Immature natural killer cell (primary cell): ENCODE results near the gene ACP1. TPM values are rescaled to one million over a fixed set of nuclear protein-coding genes. Genes with fewer than 3 reads are reported as not detected.

Experiments
- DNase-seq, 3 donors: peaks; one replicate each; pipeline ENCODE4 v3.0.0; 2022; ENCODE audit warnings: mixed read lengths in 1 of 3
- H3K27ac Mint-ChIP-seq, 6 donors: one replicate each; pipeline ENCODE4 v1.8.0; 2020; ENCODE audit warnings: mixed read lengths in 6 of 6, mild to moderate bottlenecking in 5 of 6, inconsistent platforms in 4 of 6, moderate library complexity in 3 of 6
- H3K27me3 Mint-ChIP-seq, 3 donors: one replicate each; pipeline ENCODE4 v1.8.0; 2020 to 2021; ENCODE audit warnings: low read depth in 3 of 3, mild to moderate bottlenecking in 3 of 3, mixed read lengths in 3 of 3, moderate library complexity in 3 of 3, inconsistent platforms in 1 of 3
- H3K36me3 Mint-ChIP-seq, 3 donors: one replicate each; pipeline ENCODE4 v1.8.0; 2020; ENCODE audit warnings: mixed read lengths in 3 of 3, inconsistent platforms in 2 of 3, mild to moderate bottlenecking in 2 of 3
- H3K4me1 Mint-ChIP-seq, 2 donors: one replicate each; pipeline ENCODE4 v1.8.0; 2020; ENCODE audit warnings: inconsistent platforms in 2 of 2, mild to moderate bottlenecking in 2 of 2, mixed read lengths in 2 of 2, moderate library complexity in 1 of 2
- H3K4me3 Mint-ChIP-seq, 5 donors: one replicate each; pipeline ENCODE4 v1.8.0; 2020; ENCODE audit warnings: mild to moderate bottlenecking in 5 of 5, mixed read lengths in 5 of 5, inconsistent platforms in 3 of 5, moderate library complexity in 3 of 5
- H3K9me3 Mint-ChIP-seq, 6 donors: one replicate each; pipeline ENCODE4 v1.8.0; 2020; ENCODE audit warnings: mild to moderate bottlenecking in 6 of 6, mixed read lengths in 6 of 6, inconsistent platforms in 4 of 6, moderate library complexity in 3 of 6
- polyA plus RNA-seq, 3 donors: library from polyadenylated mRNA; unstranded; fragments of 300-500 nt; fragmentation: Illumina TruSeq; gene quantifications; one replicate each; pipeline ENCODE4 v1.2.3, GENCODE V29; 2021

The ACP1 gene
- polyA plus RNA-seq, 3 donors from 2014 or later = 191 to 339 (median 197) TPM

DNA sequence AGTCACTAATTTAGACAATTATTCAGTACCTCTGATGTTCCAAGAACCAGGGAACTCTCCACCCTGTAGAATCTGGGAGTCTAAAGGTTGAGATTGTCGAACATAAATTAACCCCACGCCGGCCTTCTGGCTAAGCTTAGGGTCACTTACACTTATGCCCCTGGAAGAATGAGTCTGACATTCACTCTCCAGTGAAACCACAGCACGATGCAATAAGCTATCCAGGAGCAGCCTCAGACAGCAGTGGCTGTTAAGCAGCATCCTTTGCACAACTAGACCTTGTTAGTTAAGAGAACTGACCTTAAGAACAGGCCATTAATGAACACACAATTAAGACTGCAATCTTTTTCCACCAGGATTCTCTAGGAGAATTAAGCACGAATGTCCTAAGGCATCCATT is 25.9 kb upstream of the ACP1 start:
- peaks cover 0 to 4% (median 0%) of the 10 kb centered on the region in 6 donors for H3K9me3 Mint-ChIP-seq
- no peak for DNase-seq
- peaks cover 0 to 5% (median 4%) of the 10 kb centered on the region in 3 donors for H3K27me3 Mint-ChIP-seq
- peaks cover 31 to 39% (median 32%) of the 10 kb centered on the region in 3 donors for H3K36me3 Mint-ChIP-seq
- H3K4me1 Mint-ChIP-seq = peaks cover 52 to 71% of the 10 kb centered on the region in 2 donors
- H3K4me3 Mint-ChIP-seq = peak overlapping the region; percentile 67 to 88 (median 84)
- peak overlapping the region; percentile 84 to 97 (median 91) for H3K27ac Mint-ChIP-seq

DNA sequence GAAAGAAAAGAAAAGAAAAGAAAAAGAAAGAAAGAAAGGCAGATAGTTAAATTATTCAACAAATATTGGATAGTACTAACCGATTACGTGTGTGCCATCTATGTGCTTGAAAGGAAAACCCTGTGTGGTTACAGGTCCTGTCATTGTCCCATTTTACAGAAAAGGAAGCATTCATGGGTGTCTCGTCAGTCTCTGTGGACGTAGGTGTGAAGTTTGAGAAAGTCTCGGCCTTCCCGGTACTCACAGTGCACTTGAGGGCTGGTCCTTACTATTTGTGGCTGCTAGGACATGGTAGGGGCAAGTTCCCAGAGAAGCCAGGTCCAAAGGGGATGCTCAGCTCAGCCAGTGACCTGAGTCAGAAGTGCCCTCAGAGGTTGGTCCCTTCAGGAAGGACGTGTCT is 20.2 kb upstream of the ACP1 start:
- peaks cover 0 to 2% (median 2%) of the 10 kb centered on the region in 3 donors for H3K27me3 Mint-ChIP-seq
- H3K9me3 Mint-ChIP-seq = peaks cover 0 to 4% (median 0%) of the 10 kb centered on the region in 6 donors
- H3K4me1 Mint-ChIP-seq = peaks cover 34 to 56% of the 10 kb centered on the region in 2 donors
- no peak for DNase-seq
- peaks cover 36 to 54% (median 54%) of the 10 kb centered on the region in 3 donors for H3K36me3 Mint-ChIP-seq
- peak overlapping the region; percentile 14 to 79 (median 56) for H3K27ac Mint-ChIP-seq
- peak overlapping the region in 1 of 5 donors; percentile 55 for H3K4me3 Mint-ChIP-seq

DNA sequence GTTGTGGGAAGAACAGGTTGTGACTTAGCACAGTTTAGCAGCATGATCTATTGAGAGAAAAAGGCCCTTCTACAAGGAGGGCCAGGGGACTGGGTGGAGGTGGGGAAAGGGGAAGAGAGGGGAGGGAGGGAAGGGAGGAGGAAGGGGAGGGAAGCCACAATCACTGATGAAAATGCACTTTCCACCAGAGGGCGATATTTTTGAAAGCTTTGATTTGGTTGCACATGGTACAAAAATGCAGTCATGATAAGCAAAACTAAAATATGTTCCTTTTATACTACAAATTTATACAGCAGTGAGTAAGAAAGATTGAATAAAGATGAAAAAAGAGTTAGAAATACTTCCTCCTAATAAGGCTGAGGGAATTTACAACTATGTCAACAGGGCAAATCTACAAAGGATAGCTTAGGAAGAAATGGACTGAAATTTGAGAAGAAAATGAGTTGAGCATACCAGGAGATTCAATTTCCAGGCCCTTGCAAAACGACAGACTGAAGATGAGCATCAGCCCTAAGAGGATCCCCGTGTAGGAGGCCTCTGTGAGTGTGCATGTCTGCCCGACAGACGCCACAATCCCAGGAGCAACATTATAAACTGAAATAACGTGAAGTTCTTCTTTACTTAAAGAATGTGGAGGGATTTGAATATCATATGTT is 18.1 kb upstream of the ACP1 start:
- Mint-ChIP-seq H3K27me3 (peaks cover 0 to 2% (median 2%) of the 10 kb centered on the region in 3 donors), H3K4me1 (peaks cover 22 to 37% of the 10 kb centered on the region in 2 donors), H3K4me3 (no peak overlapping the region), H3K9me3 (peaks cover 0 to 2% (median 0%) of the 10 kb centered on the region in 6 donors), H3K36me3 (peaks cover 27 to 54% (median 53%) of the 10 kb centered on the region in 3 donors), H3K27ac (peak overlapping the region in 3 of 6 donors; percentile 1 to 38 (median 4))
- peak; percentile 32 to 51 (median 46) for DNase-seq

DNA sequence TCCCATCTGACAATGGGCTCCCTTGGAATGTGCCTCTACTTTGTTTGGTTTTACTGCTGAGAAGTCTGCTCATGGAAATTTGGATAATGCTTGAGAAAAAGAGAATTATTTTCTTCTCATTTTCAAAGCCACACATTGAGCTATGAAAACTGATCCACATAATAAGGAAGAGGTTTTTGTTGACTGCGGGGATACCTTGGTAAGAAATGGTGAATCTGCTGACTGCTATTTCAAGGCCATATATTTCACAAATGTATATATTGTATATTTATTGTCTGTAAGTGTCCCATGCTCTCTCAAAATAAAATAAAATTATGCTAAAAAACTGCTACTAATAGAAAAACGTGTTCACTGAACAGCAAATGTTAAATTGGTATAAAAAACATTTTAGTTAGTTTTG is 16.0 kb upstream of the ACP1 start:
- peaks cover 15 to 44% (median 41%) of the 10 kb centered on the region in 3 donors for H3K36me3 Mint-ChIP-seq
- no peak overlapping the region for H3K4me3 Mint-ChIP-seq
- peaks cover 0 to 2% (median 0%) of the 10 kb centered on the region in 6 donors for H3K9me3 Mint-ChIP-seq
- H3K27ac Mint-ChIP-seq = no peak overlapping the region
- no peak for DNase-seq
- peaks cover 20 to 30% of the 10 kb centered on the region in 2 donors for H3K4me1 Mint-ChIP-seq
- peaks cover 0 to 4% (median 2%) of the 10 kb centered on the region in 3 donors for H3K27me3 Mint-ChIP-seq

DNA sequence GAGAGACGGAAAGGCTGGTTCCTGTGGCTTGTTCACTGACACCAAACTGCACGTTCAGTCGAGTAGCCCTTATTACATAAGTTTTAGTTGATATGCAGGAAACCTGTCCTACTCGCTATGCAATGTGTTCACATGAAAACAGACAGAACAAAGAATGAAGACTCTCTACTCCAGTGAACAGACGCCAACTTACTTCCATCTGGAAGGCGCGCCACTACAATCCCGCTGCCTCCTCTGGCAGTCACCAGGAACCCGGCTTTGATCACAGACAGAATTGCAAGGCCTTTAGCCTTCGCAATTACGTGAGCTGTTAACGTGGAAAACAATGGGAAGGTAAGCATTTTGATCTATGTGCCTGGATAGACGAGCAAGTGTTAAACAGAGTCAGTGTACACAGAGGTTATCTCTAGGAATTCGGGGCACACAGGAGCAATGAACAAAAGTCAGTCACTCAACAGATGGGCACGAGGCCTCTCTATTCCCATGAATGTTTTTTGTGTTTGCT is 15.2 kb upstream of the ACP1 start:
- Mint-ChIP-seq H3K27ac (no peak overlapping the region), H3K4me3 (no peak overlapping the region), H3K9me3 (peaks cover 0 to 2% (median 0%) of the 10 kb centered on the region in 6 donors), H3K36me3 (peaks cover 13 to 42% (median 36%) of the 10 kb centered on the region in 3 donors), H3K27me3 (peaks cover 0 to 3% (median 2%) of the 10 kb centered on the region in 3 donors), H3K4me1 (peaks cover 13 to 22% of the 10 kb centered on the region in 2 donors)
- no peak for DNase-seq

DNA sequence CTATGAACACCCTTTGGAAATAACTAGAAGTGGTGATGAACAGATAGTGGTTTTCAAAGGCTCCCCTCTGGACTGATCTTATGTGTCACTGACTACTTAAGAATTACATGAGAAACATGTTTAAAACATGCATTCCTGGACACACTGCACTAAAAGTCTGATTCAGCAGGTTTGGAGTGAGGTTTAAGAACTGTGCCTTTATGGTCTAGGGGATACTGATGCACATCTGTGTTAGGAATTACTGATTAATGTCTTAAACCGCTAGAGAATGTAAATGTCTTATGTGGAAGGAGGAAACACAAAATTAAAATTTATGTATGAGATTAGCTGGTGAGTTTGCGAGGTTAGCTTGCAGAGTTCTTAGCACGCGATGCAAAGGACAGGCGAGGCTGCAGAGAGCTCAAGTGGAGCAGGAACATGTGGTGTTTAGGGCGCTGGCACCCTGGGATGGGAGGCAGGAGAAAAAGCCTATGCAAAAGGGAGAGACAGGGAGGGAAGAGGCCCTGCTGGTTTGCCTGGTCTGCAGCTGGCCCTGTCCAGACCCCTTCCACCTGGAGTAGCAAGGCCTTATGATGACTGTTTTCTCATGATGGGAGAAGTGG is 12.6 kb upstream of the ACP1 start:
- Mint-ChIP-seq H3K9me3 (peaks cover 0 to 3% (median 0%) of the 10 kb centered on the region in 6 donors), H3K27ac (no peak overlapping the region), H3K27me3 (peaks cover 0 to 2% (median 0%) of the 10 kb centered on the region in 3 donors), H3K4me1 (no peaks in the 10 kb centered on the region), H3K36me3 (peaks cover 10 to 35% (median 33%) of the 10 kb centered on the region in 3 donors), H3K4me3 (no peak overlapping the region)
- DNase-seq = no peak

DNA sequence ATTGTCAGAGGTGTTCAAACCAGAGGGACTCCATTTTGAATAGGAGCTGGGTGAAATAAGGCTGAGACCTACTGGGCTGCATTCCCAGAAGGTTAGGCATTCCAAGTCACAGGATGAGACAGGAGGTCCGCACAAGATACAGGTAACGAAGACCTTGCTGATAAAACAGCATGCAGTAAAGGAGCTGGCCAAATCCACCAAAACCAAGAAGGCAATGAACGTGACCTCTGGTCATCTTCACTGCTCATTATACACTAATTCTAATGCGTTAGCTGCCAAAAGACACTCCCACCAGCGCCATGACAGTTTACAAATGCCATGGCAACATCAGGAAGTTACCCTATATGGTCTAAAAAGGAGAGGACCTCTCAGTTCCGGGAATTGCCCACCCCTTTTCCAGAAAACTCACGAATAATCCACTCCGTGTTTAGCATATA is 11.5 kb upstream of the ACP1 start:
- no peak for DNase-seq
- Mint-ChIP-seq H3K9me3 (peaks cover 0 to 3% (median 0%) of the 10 kb centered on the region in 6 donors), H3K36me3 (peaks cover 10 to 34% (median 33%) of the 10 kb centered on the region in 3 donors), H3K27ac (no peak overlapping the region), H3K4me1 (no peaks in the 10 kb centered on the region), H3K4me3 (no peak overlapping the region), H3K27me3 (peaks cover 0 to 2% (median 0%) of the 10 kb centered on the region in 3 donors)

DNA sequence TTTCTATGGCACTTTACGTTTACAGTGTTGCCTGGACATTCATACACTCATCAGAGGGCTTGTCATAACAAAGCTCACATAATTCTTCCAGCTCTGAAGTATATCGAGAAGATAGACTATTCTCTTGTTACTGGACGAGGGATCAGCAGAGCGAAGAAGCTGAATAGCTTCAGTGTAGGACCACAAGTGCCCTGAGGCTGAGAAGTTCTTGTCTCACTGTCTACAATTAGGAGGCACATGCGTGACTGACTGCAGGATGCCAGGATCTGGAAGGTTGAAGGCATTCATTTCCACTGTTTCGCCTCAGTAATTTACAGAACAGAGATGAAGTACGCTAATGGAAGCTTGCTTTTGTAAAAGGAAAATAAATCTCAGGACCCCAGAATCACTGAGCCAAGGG is 10.5 kb upstream of the ACP1 start:
- peaks cover 0 to 2% (median 0%) of the 10 kb centered on the region in 3 donors for H3K27me3 Mint-ChIP-seq
- no peak overlapping the region for H3K27ac Mint-ChIP-seq
- no peaks in the 10 kb centered on the region for H3K4me1 Mint-ChIP-seq
- H3K4me3 Mint-ChIP-seq = no peak overlapping the region
- H3K36me3 Mint-ChIP-seq = peaks cover 7 to 37% (median 30%) of the 10 kb centered on the region in 3 donors
- peaks cover 0 to 10% (median 0%) of the 10 kb centered on the region in 6 donors for H3K9me3 Mint-ChIP-seq
- no peak for DNase-seq

DNA sequence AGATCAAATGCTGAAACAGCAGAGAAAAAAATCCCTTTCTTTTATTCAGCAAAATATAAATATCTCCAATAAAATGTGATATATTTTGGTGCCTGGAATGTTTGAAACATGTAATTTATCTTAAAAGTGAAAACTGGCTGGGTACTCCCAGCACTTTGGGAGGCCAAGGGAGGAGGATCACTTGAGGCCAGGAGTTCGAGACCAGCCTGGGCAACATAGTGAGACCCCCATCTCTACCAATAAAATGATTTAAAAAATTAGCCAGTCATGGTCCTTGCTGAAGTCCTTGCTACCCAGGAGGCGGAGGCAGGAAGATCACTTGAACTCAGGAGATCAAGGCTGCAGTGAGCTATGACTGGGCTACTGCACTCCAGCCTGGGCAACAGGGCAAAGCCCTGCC is 9.6 kb upstream of the ACP1 start:
- no peak for DNase-seq
- H3K36me3 Mint-ChIP-seq = peaks cover 0 to 33% (median 23%) of the 10 kb centered on the region in 3 donors
- H3K9me3 Mint-ChIP-seq = peaks cover 0 to 10% (median 0%) of the 10 kb centered on the region in 6 donors
- no peak overlapping the region for H3K27ac Mint-ChIP-seq
- no peak overlapping the region for H3K4me3 Mint-ChIP-seq
- H3K4me1 Mint-ChIP-seq = no peaks in the 10 kb centered on the region
- H3K27me3 Mint-ChIP-seq = peaks cover 0 to 2% (median 0%) of the 10 kb centered on the region in 3 donors

DNA sequence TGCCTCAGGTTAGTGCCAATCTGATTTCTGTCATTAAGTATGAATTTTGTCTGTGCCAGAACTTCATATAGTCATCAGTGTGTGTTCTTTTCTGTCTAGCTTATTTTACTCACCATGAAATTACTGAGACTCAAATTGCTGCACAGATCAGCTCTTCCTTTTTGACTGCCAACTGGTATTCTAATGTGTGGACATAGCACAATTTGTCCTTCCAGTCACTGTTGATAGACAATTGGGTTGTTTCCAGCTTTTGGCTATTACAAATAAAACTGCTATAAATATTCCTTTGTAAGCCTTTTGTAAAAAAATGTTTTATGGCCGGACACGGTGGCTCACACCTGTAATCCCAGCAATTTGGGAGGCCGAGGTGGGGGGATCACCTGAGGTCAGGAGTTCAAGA is 8.7 kb upstream of the ACP1 start:
- no peak for DNase-seq
- H3K4me3 Mint-ChIP-seq = no peak overlapping the region
- peaks cover 0 to 32% (median 21%) of the 10 kb centered on the region in 3 donors for H3K36me3 Mint-ChIP-seq
- H3K27ac Mint-ChIP-seq = no peak overlapping the region
- no peaks in the 10 kb centered on the region for H3K4me1 Mint-ChIP-seq
- H3K27me3 Mint-ChIP-seq = peaks cover 0 to 2% (median 0%) of the 10 kb centered on the region in 3 donors
- peaks cover 0 to 10% (median 0%) of the 10 kb centered on the region in 6 donors for H3K9me3 Mint-ChIP-seq

DNA sequence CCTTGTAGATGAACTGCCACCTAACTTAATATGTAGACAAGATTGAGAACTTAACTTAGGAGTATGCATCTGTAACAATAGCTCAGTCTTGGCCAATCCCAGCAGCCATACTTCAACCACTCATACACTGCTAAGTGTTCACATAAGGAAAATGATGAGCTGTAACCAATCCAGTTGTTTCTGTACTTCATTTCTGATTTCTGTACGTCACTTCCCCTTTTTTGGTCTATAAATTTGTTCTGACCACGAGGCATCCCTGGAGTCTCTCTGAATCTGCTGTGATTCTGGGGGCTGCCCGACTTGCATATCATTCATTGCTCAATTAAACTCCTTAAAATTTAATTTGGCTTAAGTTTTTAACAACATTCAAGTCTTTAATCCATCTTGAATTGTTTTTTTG is 7.3 kb upstream of the ACP1 start:
- H3K4me1 Mint-ChIP-seq = peaks cover 3 to 7% of the 10 kb centered on the region in 2 donors
- no peak for DNase-seq
- no peak overlapping the region for H3K27ac Mint-ChIP-seq
- peaks cover 0 to 19% (median 10%) of the 10 kb centered on the region in 3 donors for H3K36me3 Mint-ChIP-seq
- peaks cover 0 to 8% (median 0%) of the 10 kb centered on the region in 6 donors for H3K9me3 Mint-ChIP-seq
- no peak overlapping the region for H3K4me3 Mint-ChIP-seq
- H3K27me3 Mint-ChIP-seq = no peaks in the 10 kb centered on the region

DNA sequence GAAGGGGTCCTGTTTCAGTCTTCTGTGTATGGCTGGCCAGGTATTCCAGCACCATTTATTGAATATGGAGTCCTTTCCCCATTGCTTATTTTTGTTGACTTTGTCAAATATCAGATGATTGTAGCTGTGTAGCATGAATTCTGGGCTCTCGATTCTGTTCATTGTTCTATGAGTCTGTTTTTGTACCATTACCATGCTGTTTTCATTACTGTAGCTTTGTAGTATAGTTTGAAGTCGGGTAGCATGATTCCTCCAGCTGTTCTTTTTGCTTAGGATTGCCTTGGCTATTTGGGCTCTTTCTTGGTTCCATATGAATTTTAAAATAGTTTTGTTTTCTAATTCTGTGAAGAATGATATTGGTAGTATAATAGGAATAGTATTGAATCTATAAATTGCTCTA is 6.9 kb upstream of the ACP1 start:
- H3K4me3 Mint-ChIP-seq = no peak overlapping the region
- H3K27ac Mint-ChIP-seq = no peak overlapping the region
- H3K9me3 Mint-ChIP-seq = peaks cover 0 to 8% (median 0%) of the 10 kb centered on the region in 6 donors
- H3K27me3 Mint-ChIP-seq = no peaks in the 10 kb centered on the region
- DNase-seq = no peak
- peaks cover 0 to 19% (median 10%) of the 10 kb centered on the region in 3 donors for H3K36me3 Mint-ChIP-seq
- H3K4me1 Mint-ChIP-seq = peaks cover 7 to 11% of the 10 kb centered on the region in 2 donors

DNA sequence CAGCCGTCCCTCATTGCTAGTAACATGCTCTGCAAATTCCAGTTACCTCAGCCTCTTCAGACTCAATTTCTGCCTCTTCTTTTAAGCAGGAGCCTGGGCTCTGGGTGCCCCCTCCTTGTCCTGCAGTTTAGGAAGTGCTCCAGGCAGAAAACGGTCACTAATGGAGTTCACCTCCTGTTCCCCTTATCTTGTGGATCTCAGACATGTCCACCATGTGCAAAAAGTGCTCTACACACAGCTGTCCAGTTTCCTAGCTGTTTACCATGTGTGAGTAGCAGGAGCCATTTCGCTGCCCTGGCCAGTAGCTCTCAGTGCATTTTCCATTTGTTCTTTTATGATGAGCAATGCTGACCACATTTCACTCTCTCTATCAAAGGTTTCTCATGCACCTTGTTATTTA is 5.8 kb upstream of the ACP1 start:
- peaks cover 0 to 19% (median 10%) of the 10 kb centered on the region in 3 donors for H3K36me3 Mint-ChIP-seq
- peaks cover 0 to 5% (median 0%) of the 10 kb centered on the region in 3 donors for H3K27me3 Mint-ChIP-seq
- DNase-seq = no peak
- no peak overlapping the region for H3K4me3 Mint-ChIP-seq
- no peak overlapping the region for H3K27ac Mint-ChIP-seq
- peaks cover 0 to 8% (median 0%) of the 10 kb centered on the region in 6 donors for H3K9me3 Mint-ChIP-seq
- H3K4me1 Mint-ChIP-seq = peaks cover 13 to 20% of the 10 kb centered on the region in 2 donors
